HepG2 (cell line): ENCODE results near the gene TIMP4. TPM values are rescaled to one million over a fixed set of nuclear protein-coding genes. Genes with fewer than 3 reads are reported as not detected.

Source experiments
- CAMTA2 ChIP-seq: sonication (generic); formaldehyde crosslinking; IDR thresholded peaks from 2 replicates; pipeline ENCODE4 v1.4.0; 2020; ENCODE audit warnings: mild to moderate bottlenecking, missing genetic modification reagents, borderline replicate concordance
- CENPT ChIP-seq: sonication (generic); formaldehyde crosslinking; IDR thresholded peaks from 2 replicates; pipeline ENCODE4 v1.8.0; 2022; ENCODE audit warnings: low read depth, mild to moderate bottlenecking, moderate library complexity, missing genetic modification reagents
- HNRNPLL ChIP-seq: fragments of 200-400 bp; formaldehyde crosslinking; IDR thresholded peaks from 2 replicates; pipeline ENCODE4 v1.6.1; 2017; ENCODE audit warnings: mild to moderate bottlenecking, low read depth, low read length; ENCODE audit not compliant: poor library complexity, severe bottlenecking
- PAXIP1 ChIP-seq: sonication (generic); formaldehyde crosslinking; conservative IDR thresholded peaks from 2 replicates; pipeline ENCODE4 v1.4.0; 2020; ENCODE audit warnings: mild to moderate bottlenecking, missing genetic modification reagents, moderate library complexity
- RNF2 ChIP-seq: fragments of 450-650 bp; conservative IDR thresholded peaks from 2 replicates; pipeline ENCODE4 v1.6.1; 2016; ENCODE audit warnings: low read depth
- SRSF9 ChIP-seq: fragments of 200-400 bp; formaldehyde crosslinking; IDR thresholded peaks from 2 replicates; pipeline ENCODE4 v1.6.1; 2018; ENCODE audit warnings: borderline replicate concordance, mild to moderate bottlenecking, low read depth, low read length; ENCODE audit not compliant: insufficient read depth, poor library complexity, severe bottlenecking
- THAP8 ChIP-seq: sonication (generic); formaldehyde crosslinking; IDR thresholded peaks from 2 replicates; pipeline ENCODE4 v1.5.1; 2020; ENCODE audit warnings: missing genetic modification reagents, mild to moderate bottlenecking, borderline replicate concordance
- TMF1 ChIP-seq: sonication (generic); formaldehyde crosslinking; IDR thresholded peaks from 2 replicates; pipeline ENCODE4 v1.8.1; 2022; ENCODE audit warnings: low read depth, missing genetic modification reagents
- ZMYM3 ChIP-seq: sonication (generic); formaldehyde crosslinking; IDR thresholded peaks from 2 replicates; pipeline ENCODE4 v1.5.1; 2020; ENCODE audit warnings: mild to moderate bottlenecking, missing genetic modification reagents
- ZNF12 ChIP-seq: sonication (generic); formaldehyde crosslinking; IDR thresholded peaks from 2 replicates; pipeline ENCODE4 v1.5.0; 2020; ENCODE audit warnings: missing genetic modification reagents
- ZNF138 ChIP-seq: sonication (generic); formaldehyde crosslinking; IDR thresholded peaks from 2 replicates; pipeline ENCODE4 v1.5.0; 2020; ENCODE audit warnings: mild to moderate bottlenecking, low read depth, missing genetic modification reagents
- ZNF350 ChIP-seq: sonication (generic); formaldehyde crosslinking; IDR thresholded peaks from 2 replicates; pipeline ENCODE4 v1.4.0; 2020; ENCODE audit warnings: mild to moderate bottlenecking, low read depth, missing genetic modification reagents, borderline replicate concordance
- ZNF501 ChIP-seq: sonication (generic); formaldehyde crosslinking; IDR thresholded peaks from 2 replicates; pipeline ENCODE4 v1.5.1; 2020; ENCODE audit warnings: mild to moderate bottlenecking, moderate library complexity, missing genetic modification reagents
- ZNF556 ChIP-seq: sonication (generic); formaldehyde crosslinking; IDR thresholded peaks from 2 replicates; pipeline ENCODE4 v1.4.0; 2020; ENCODE audit warnings: mild to moderate bottlenecking, missing genetic modification reagents, borderline replicate concordance
- ZNF777 ChIP-seq: sonication (generic); formaldehyde crosslinking; IDR thresholded peaks from 2 replicates; pipeline ENCODE4 v1.4.0; 2020; ENCODE audit warnings: missing genetic modification reagents
- polyA plus RNA-seq, 8 experiments: library from polyadenylated mRNA; depleted of rRNA in 3 of 8; stranded (reverse) in 7 of 8; unstranded in 1 of 8; fragments of >200 nt; fragmentation: Illumina TruSeq in 4 of 8; extraction: Trizol in 4 of 8; gene quantifications; 2 replicates each; pipeline versions ENCODE4 v1.2.1 to v1.2.3, GENCODE V29; 2011 to 2016; ENCODE audit warnings: low read depth in 4 of 8, missing spikeins in 1 of 8, mixed read lengths in 1 of 8; ENCODE audit not compliant: insufficient read depth in 1 of 8
- total RNA-seq, 5 experiments: library from RNA; depleted of rRNA; stranded (reverse); fragments of >200 nt; fragmentation: Illumina TruSeq; extraction: Trizol; gene quantifications; 2 replicates each; pipeline ENCODE4 v1.2.3, GENCODE V29; 2016; ENCODE audit warnings: low read depth in 1 of 5
- TF ChIP-seq, protein P1 (sequence below): sonication (generic); formaldehyde crosslinking; IDR thresholded peaks from 2 replicates; pipeline ENCODE4 v1.9.0; 2022; ENCODE audit warnings: missing genetic modification reagents, mild to moderate bottlenecking, borderline replicate concordance
- TF ChIP-seq, protein P2 (sequence below): sonication (generic); formaldehyde crosslinking; IDR thresholded peaks from 2 replicates; pipeline ENCODE4 v1.8.1; 2023; ENCODE audit warnings: mild to moderate bottlenecking, moderate library complexity, missing genetic modification reagents
- TF ChIP-seq, protein P3 (sequence below): sonication (generic); formaldehyde crosslinking; IDR thresholded peaks from 2 replicates; pipeline ENCODE4 v1.8.0; 2022; ENCODE audit warnings: missing genetic modification reagents, mild to moderate bottlenecking, moderate library complexity, borderline replicate concordance

The TIMP4 gene
- total and polyA plus RNA-seq, 2 of the 13 experiments (the other 11 are each of a cell fraction or from before 2014, with no cell fraction given): 0.05 to 0.07 TPM

GRCh38 chr3:12158387-12159226 lies at the start of gene TIMP4 (continued):
- 0 out of 2 replicates have a peak, but pooled peaks have one; percentile 31 for TF ChIP-seq PAXIP1 (CRISPR knock-in tag)
- no peak for TF ChIP-seq THAP8
- TF ChIP-seq HNRNPLL: peak; percentile 42
- peak; percentile 56; the same call in 1 of the 2 replicates for TF ChIP-seq ZMYM3
- no peak for TF ChIP-seq TMF1 (CRISPR knock-in tag)
- no peak for TF ChIP-seq ZNF12 (CRISPR knock-in tag)
- TF ChIP-seq SRSF9: no peak
- TF ChIP-seq ZNF350 (CRISPR knock-in tag): peak; percentile 51; the same call in 1 of the 2 replicates
- 0 out of 2 replicates have a peak, but pooled peaks have one; percentile 29 for TF ChIP-seq ZNF556 (CRISPR knock-in tag)
- TF ChIP-seq RNF2: 0 out of 2 replicates have a peak, but pooled peaks have one; percentile 21
- TF ChIP-seq, protein P1, sequence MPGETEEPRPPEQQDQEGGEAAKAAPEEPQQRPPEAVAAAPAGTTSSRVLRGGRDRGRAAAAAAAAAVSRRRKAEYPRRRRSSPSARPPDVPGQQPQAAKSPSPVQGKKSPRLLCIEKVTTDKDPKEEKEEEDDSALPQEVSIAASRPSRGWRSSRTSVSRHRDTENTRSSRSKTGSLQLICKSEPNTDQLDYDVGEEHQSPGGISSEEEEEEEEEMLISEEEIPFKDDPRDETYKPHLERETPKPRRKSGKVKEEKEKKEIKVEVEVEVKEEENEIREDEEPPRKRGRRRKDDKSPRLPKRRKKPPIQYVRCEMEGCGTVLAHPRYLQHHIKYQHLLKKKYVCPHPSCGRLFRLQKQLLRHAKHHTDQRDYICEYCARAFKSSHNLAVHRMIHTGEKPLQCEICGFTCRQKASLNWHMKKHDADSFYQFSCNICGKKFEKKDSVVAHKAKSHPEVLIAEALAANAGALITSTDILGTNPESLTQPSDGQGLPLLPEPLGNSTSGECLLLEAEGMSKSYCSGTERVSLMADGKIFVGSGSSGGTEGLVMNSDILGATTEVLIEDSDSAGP: peak; percentile 44; the same call in 1 of the 2 replicates
- peak; percentile 29; the same call in 1 of the 2 replicates for TF ChIP-seq ZNF501 (CRISPR knock-in tag)
- TF ChIP-seq ZNF777 (CRISPR knock-in tag): peak; percentile 60; the same call in 1 of the 2 replicates
- no peak for TF ChIP-seq ZNF138
- TF ChIP-seq, protein P2, sequence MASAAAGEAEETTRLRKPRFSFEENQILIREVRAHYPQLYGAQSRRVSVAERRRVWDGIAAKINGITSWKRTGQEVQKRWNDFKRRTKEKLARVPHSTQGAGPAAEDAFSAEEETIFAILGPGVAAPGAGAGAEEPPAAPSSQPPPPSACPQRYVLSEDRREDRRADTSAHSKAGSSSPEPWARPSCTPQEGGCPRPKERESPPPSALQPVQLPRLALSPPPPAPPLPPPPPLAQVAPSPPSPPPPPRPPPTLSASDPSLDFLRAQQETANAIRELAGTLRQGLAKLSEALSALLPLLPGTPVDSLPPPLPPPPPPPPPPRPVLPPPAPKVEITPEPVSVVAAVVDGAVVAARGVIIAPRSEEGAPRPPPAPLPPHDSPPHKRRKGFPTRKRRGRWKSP (CRISPR knock-in tag): peak; percentile 80; the same call in 1 of the 2 replicates
- TF ChIP-seq CENPT: no peak
- no peak for TF ChIP-seq CAMTA2 (CRISPR knock-in tag)
- TF ChIP-seq, protein P3, sequence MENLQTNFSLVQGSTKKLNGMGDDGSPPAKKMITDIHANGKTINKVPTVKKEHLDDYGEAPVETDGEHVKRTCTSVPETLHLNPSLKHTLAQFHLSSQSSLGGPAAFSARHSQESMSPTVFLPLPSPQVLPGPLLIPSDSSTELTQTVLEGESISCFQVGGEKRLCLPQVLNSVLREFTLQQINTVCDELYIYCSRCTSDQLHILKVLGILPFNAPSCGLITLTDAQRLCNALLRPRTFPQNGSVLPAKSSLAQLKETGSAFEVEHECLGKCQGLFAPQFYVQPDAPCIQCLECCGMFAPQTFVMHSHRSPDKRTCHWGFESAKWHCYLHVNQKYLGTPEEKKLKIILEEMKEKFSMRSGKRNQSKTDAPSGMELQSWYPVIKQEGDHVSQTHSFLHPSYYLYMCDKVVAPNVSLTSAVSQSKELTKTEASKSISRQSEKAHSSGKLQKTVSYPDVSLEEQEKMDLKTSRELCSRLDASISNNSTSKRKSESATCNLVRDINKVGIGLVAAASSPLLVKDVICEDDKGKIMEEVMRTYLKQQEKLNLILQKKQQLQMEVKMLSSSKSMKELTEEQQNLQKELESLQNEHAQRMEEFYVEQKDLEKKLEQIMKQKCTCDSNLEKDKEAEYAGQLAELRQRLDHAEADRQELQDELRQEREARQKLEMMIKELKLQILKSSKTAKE (CRISPR knock-in tag): no peak
